Epithelial cell of esophagus (primary cell): ENCODE data around the gene CD59.
A peak's percentile ranks its signal among the peaks of the same experiment; 100 is the strongest.

Experiments used
- DNase-seq: peaks from one replicate; pipeline ENCODE4 v3.0.0; 2010; ENCODE audit warnings: low read depth
- H3K4me3 ChIP-seq: 2 replicates; pipeline ENCODE4 v1.5.1; 2011; ENCODE audit warnings: mild to moderate bottlenecking, low read length, control low read depth
- CTCF ChIP-seq: IDR thresholded peaks from 2 replicates; pipeline ENCODE4 v1.5.1; 2011; ENCODE audit warnings: low read depth, mild to moderate bottlenecking, low read length, control low read depth, inconsistent platforms; ENCODE audit not compliant: insufficient read depth; ENCODE audit errors: missing control alignments

The CD59 gene

GRCh38 chr11:33700502-33701271 is 35.5 kb downstream of the CD59 start, which contains the start of gene C11orf91:
Gene C11orf91, minus strand, starts transcription at chr11:33700826. Its CDS starts 86 bp downstream, at chr11:33700740.
- no peak for TF ChIP-seq CTCF
- DNase-seq, result peak; percentile 96
- peak within 1 kb of the TSS; percentile 64 for H3K4me3 ChIP-seq

DNA sequence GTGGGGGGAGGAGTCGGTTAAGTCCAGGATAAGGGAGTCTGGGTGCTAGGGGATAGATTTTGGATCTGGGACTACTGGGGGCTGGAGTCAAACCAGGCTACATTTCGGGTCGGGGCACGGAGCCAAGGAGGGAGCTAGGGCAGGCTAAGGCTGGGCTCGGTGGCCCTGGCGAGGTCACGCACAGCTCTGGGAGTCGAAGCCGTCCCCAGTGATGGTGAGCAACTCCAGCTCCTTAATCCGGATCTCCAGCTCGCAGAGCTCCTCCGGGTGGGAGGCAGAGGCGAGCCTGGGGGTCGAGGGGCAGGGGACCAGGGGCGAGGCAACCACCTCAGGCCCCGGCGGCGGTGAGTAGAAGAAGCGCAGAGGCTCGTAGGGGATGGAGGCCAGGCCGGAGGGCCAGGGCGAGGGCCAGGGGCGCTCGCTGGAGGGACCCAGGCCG is 36.1 kb downstream of the CD59 start:
- TF ChIP-seq CTCF, result no peak
- DNase-seq, result no peak
- peak overlapping the region; percentile 9 for H3K4me3 ChIP-seq

DNA sequence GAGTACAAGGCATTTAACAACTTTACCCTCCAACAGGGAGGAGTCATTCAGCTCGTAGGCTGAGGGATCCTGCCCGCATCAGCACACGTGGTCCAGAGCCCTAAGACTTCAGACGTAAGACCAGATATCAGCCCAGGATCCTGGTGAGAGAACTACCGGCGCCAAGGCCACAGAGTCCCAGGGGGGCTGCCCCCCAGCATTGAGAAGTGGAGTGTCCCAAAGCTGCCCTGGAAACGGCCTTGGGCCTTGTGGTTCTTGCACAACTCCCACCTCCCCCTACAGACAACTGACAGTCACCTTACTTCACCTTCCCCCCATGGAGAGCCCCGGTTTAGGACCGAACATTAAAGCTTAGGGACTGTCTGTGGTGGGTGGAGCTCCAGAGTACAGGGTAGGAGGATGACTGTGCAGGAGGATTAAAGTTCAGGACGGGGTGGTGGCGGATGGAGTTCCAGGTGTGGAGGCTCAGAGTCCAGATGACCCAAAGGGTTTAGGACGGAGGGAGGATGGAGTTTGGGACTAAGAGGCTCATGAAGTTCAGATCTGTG is 36.6 kb downstream of the CD59 start:
- peak; percentile 51 for DNase-seq
- H3K4me3 ChIP-seq, result no peak overlapping the region
- TF ChIP-seq CTCF, result no peak

DNA sequence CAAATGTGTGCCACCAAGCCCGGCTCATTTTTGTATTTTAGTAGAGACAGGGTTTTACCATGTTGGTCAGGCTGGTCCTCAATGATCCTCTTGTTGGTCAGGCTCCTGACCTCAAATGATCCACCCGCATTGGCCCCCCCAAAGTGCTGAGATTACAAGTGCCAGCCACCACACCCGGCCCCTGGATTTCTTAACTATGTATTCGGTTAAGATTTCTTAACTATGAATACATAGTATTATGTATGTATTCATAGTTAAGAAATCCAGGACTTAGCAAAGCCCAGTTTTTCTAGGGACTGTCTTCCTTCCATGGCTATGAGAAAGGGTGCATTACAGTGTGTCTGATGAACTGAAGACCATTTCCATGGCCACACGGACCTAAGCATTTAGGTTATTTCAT is 37.3 kb downstream of the CD59 start:
- no peak for DNase-seq
- H3K4me3 ChIP-seq, result no peak overlapping the region
- TF ChIP-seq CTCF, result no peak

- DNase-seq, result no peak
These were observed 38.2 kb downstream of the CD59 start for GRCh38 chr11:33697997-33698396.

GRCh38 chr11:33696931-33697638 is 39.1 kb downstream of the CD59 start:
- H3K4me3 ChIP-seq, result no peak overlapping the region
- no peak for TF ChIP-seq CTCF
- peak; percentile 70 for DNase-seq

More at GRCh38 chr11:33697997-33698396, 38.2 kb downstream of the CD59 start:
- TF ChIP-seq CTCF, result no peak
- no peak overlapping the region for H3K4me3 ChIP-seq
